ENCODE measurements around the gene ADCK2. TPM values are rescaled to one million over a fixed set of nuclear protein-coding genes. Genes with fewer than 3 reads are reported as not detected.
"Not testable (repeated sequence)": the region's sequence is repeated elsewhere in the genome, so short reads cannot be mapped to it uniquely, and the experiment has no call there.

Gene ADCK2, protein sequence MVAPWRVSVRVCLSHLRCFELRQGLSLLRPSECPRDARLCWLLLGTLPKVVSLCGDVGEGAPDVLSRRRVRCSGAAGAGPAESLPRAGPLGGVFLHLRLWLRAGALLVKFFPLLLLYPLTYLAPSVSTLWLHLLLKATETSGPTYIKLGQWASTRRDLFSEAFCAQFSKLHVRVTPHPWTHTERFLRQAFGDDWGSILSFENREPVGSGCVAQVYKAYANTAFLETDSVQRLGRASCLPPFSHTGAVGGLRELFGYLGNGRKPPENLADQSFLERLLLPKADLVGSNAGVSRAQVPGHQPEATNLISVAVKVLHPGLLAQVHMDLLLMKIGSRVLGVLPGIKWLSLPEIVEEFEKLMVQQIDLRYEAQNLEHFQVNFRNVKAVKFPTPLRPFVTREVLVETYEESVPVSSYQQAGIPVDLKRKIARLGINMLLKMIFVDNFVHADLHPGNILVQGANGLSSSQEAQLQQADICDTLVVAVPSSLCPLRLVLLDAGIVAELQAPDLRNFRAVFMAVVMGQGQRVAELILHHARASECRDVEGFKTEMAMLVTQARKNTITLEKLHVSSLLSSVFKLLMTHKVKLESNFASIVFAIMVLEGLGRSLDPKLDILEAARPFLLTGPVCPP
- 10 to 100 TPM; 20.8 to 25.7 TPM for total RNA-seq

GRCh38 chr7:140672382-140673062 is at the start of gene ADCK2:
ADCK2 (plus strand) TSS chr7:140672945; CDS start chr7:140673331, 386 bp downstream.
- TF ChIP-seq, protein P1, sequence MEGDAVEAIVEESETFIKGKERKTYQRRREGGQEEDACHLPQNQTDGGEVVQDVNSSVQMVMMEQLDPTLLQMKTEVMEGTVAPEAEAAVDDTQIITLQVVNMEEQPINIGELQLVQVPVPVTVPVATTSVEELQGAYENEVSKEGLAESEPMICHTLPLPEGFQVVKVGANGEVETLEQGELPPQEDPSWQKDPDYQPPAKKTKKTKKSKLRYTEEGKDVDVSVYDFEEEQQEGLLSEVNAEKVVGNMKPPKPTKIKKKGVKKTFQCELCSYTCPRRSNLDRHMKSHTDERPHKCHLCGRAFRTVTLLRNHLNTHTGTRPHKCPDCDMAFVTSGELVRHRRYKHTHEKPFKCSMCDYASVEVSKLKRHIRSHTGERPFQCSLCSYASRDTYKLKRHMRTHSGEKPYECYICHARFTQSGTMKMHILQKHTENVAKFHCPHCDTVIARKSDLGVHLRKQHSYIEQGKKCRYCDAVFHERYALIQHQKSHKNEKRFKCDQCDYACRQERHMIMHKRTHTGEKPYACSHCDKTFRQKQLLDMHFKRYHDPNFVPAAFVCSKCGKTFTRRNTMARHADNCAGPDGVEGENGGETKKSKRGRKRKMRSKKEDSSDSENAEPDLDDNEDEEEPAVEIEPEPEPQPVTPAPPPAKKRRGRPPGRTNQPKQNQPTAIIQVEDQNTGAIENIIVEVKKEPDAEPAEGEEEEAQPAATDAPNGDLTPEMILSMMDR (IDR thresholded peaks at IDR 0.05), result no peak
- Histone ChIP-seq H3K4me1 (ENCODE audit: control insufficient read depth in 1 of 2, low read depth in 2 of 2) (peaks cover 0 to 30% of the 10 kb centered on the region in 2 donors), H3K27ac (peak within 1 kb of the TSS; percentile 70 to 71), H3K36me3 (no peaks in the 10 kb centered on the region), H3K4me3 (peak within 1 kb of the TSS; percentile 80), H3K9me3 (no peaks in the 10 kb centered on the region), H3K27me3 (replicated peaks; ENCODE audit: insufficient read depth) (no peaks in the 10 kb centered on the region)
- DNase-seq (ENCODE audit: low spot score) (no peak), ATAC-seq (ENCODE audit: insufficient number of reproducible peaks, low FRiP score, low read depth) (peak; percentile 52)

DNA sequence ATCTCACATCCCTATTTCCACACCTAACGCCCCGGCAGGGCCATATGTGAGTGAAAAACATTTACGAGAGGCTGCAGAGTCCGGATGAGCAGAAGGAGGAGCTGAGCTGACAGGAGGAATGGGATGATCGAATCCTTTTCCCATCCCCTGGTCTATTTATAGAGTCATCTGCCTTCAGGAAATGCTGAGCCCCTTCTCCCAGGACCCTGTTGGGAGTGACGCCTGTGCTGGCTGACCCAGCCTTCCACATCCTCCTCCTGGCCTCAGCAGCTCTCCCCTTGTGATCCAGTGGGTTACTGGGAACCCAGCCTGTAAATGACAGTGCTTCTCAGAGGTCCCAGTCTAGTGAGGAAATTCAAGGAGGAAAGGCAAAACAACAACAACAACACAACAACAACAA is 48.8 kb upstream of the ADCK2 start:
- Histone ChIP-seq H3K27me3 (replicated peaks; ENCODE audit: insufficient read depth) (no peaks in the 10 kb centered on the region), H3K27ac (no peak overlapping the region), H3K9me3 (no peaks in the 10 kb centered on the region), H3K4me3 (no peak overlapping the region), H3K36me3 (no peaks in the 10 kb centered on the region), H3K4me1 (ENCODE audit: control insufficient read depth in 1 of 2, low read depth in 2 of 2) (peaks cover 5 to 9% of the 10 kb centered on the region in 2 donors)
- ATAC-seq (ENCODE audit: insufficient number of reproducible peaks, low FRiP score, low read depth) (no peak), DNase-seq (ENCODE audit: low spot score) (no peak)
- TF ChIP-seq, protein P1 (IDR thresholded peaks at IDR 0.05), result no peak

GRCh38 chr7:140624392-140625191 is 48.2 kb upstream of the ADCK2 start:
- ATAC-seq (ENCODE audit: insufficient number of reproducible peaks, low FRiP score, low read depth), result no peak
- TF ChIP-seq, protein P1 (IDR thresholded peaks at IDR 0.05), result no peak
- DNase-seq (ENCODE audit: low spot score), result no peak
- Histone ChIP-seq H3K27me3 (replicated peaks; ENCODE audit: insufficient read depth) (no peaks in the 10 kb centered on the region), H3K9me3 (no peaks in the 10 kb centered on the region), H3K27ac (no peak overlapping the region), H3K4me1 (ENCODE audit: control insufficient read depth in 1 of 2, low read depth in 2 of 2) (peaks cover 5 to 9% of the 10 kb centered on the region in 2 donors), H3K4me3 (no peak overlapping the region), H3K36me3 (no peaks in the 10 kb centered on the region)

DNA sequence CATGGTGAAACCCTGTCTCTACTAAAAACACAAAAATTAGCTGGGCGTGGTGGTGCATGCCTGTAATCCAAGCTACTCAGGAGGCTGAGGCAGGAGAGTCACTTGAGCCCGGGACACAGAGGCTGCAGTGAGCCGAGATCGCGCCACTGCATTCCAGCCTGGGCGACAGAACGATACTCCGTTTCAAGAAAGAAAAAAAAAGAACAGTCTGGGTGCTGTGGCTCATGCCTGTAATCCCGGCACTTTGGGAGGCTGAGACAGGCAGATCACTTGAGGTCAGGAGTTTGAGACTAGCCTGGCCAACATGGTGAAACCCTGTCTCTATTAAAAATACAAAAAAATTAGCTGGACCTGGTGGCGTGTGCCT is 47.6 kb upstream of the ADCK2 start:
- not testable (repeated sequence) for H3K36me3 ChIP-seq; H3K4me3 ChIP-seq; H3K27me3 ChIP-seq (replicated peaks; ENCODE audit: insufficient read depth); ATAC-seq (ENCODE audit: insufficient number of reproducible peaks, low FRiP score, low read depth); H3K9me3 ChIP-seq; DNase-seq (ENCODE audit: low spot score); H3K4me1 ChIP-seq (ENCODE audit: control insufficient read depth in 1 of 2, low read depth in 2 of 2); H3K27ac ChIP-seq

All from thoracic aorta (tissue), 2 donors.